ENCODE data around the gene COL24A1. TPM values are rescaled to one million over a fixed set of nuclear protein-coding genes. Genes with fewer than 3 reads are reported as not detected.

The COL24A1 gene
- total and polyA plus RNA-seq, 4 donors = 0.33 to 16.7 (median 0.67) TPM

DNA sequence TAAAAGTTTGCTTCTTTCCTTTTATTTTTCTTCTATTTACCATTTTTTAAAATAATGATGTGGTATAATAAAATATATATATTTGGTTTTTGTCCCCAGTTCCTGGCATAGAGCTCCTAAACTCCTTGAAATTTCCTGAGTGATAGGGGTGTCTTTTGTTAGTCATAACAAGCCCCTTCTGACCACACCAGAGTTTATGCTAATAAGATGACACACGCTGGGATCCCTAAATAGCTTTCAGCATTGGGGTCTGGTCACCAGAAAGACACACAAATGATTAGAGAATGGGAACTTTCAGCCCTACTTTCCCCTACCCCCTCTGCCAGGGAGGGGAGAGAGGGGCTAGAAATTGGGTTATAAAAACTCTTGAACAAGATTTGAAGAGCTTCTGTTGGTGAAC lies 56.2 kb downstream of the COL24A1 start:
- no peak for ATAC-seq (ENCODE audit: insufficient read depth, low FRiP score)
- Histone ChIP-seq H3K27me3 (ENCODE audit: control insufficient read depth in 3 of 3, insufficient read depth in 3 of 3, low read length in 2 of 3) (no peaks in the 10 kb centered on the region), H3K9me3 (ENCODE audit: control insufficient read depth in 4 of 4, insufficient read depth in 3 of 4, low read length in 3 of 4) (peaks cover 0 to 3% (median 1%) of the 10 kb centered on the region in 4 donors), H3K27ac (ENCODE audit: low read depth in 1 of 2, low read length in 1 of 2) (no peak overlapping the region), H3K4me1 (ENCODE audit: control insufficient read depth in 5 of 5, insufficient read depth in 5 of 5, low read length in 5 of 5) (no peaks in the 10 kb centered on the region), H3K4me3 (no peak overlapping the region), H3K36me3 (ENCODE audit: control insufficient read depth in 4 of 4, insufficient read depth in 4 of 4, low read length in 4 of 4) (peaks cover 0 to 10% (median 4%) of the 10 kb centered on the region in 4 donors), H3K9ac (ENCODE audit: insufficient read depth in 1 of 2, low read length in 2 of 2) (no peak overlapping the region)
- DNase-seq = no peak
- WGBS, 2 donors = 62 to 66% methylated on average over 1 of the region's 1 CpG
- TF ChIP-seq, protein P1, sequence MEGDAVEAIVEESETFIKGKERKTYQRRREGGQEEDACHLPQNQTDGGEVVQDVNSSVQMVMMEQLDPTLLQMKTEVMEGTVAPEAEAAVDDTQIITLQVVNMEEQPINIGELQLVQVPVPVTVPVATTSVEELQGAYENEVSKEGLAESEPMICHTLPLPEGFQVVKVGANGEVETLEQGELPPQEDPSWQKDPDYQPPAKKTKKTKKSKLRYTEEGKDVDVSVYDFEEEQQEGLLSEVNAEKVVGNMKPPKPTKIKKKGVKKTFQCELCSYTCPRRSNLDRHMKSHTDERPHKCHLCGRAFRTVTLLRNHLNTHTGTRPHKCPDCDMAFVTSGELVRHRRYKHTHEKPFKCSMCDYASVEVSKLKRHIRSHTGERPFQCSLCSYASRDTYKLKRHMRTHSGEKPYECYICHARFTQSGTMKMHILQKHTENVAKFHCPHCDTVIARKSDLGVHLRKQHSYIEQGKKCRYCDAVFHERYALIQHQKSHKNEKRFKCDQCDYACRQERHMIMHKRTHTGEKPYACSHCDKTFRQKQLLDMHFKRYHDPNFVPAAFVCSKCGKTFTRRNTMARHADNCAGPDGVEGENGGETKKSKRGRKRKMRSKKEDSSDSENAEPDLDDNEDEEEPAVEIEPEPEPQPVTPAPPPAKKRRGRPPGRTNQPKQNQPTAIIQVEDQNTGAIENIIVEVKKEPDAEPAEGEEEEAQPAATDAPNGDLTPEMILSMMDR (IDR thresholded peaks at IDR 0.05; ENCODE audit: control extremely low read depth, extremely low read depth) = no peak

DNA sequence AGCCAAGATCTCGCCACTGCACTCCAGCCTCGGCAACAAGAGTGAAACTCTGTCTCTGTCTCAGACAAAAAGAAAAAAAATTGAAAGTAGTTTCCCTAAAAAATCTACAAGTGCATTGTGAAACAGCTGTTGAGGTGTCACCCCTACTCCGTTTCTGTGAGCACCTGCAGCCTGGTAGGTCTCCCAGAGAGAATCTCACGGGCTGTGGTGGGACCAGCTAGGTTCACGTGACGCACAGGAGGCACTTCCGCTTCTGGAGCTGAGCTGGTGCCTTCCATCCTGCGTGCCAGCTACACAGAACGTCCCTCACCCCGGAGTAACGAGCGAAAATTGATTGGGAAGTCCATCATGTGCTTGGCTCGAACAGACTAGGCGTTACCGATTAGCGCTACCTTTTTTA lies 66.8 kb downstream of the COL24A1 start:
- H3K4me1 ChIP-seq (ENCODE audit: control insufficient read depth in 5 of 5, insufficient read depth in 5 of 5, low read length in 5 of 5) = no peaks in the 10 kb centered on the region
- H3K36me3 ChIP-seq (ENCODE audit: control insufficient read depth in 4 of 4, insufficient read depth in 4 of 4, low read length in 4 of 4) = peaks cover 0 to 5% (median 0%) of the 10 kb centered on the region in 4 donors
- H3K4me3 ChIP-seq = no peak overlapping the region
- H3K9ac ChIP-seq (ENCODE audit: insufficient read depth in 1 of 2, low read length in 2 of 2) = no peak overlapping the region
- H3K27me3 ChIP-seq (ENCODE audit: control insufficient read depth in 3 of 3, insufficient read depth in 3 of 3, low read length in 2 of 3) = no peaks in the 10 kb centered on the region
- H3K9me3 ChIP-seq (ENCODE audit: control insufficient read depth in 4 of 4, insufficient read depth in 3 of 4, low read length in 3 of 4) = peaks cover 0 to 2% (median 0%) of the 10 kb centered on the region in 4 donors
- ATAC-seq (ENCODE audit: insufficient read depth, low FRiP score) (no peak), DNase-seq (no peak)
- TF ChIP-seq, protein P1 (IDR thresholded peaks at IDR 0.05; ENCODE audit: control extremely low read depth, extremely low read depth) = no peak
- WGBS, 2 donors = 91 to 93% methylated on average over 16 of the region's 16 CpGs
- H3K27ac ChIP-seq (ENCODE audit: low read depth in 1 of 2, low read length in 1 of 2) = no peak overlapping the region

DNA sequence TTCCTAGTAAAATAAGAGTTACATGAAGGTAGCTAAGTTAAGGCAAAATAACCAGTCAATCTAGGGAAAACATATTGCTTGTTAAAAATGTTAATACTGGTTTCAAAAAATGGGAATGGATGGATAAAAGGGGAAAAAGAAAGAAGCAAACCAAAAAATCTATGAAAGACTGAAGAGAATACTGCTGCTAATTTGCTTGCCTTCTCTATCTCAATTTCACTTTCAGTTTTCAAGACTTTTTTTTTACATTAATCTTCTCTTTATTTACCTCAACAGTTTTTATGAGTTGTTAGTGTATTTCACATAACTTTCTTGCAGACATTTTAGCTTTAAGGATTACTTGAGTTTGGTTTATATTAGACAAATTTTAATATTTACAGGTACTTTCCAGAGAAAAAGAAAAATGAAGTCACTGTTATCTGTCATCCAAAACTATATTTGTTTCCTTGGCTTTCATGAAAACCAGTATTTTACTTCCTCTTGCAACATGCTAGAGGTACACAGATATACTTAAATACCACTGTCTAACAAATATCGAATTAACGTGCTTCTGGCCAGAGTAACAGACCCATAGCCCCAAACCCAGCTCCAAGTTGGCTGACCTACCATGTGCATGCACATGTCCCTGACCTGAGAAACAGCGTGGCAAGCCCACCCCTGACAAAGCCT lies 70.7 kb downstream of the COL24A1 start:
- H3K4me1 ChIP-seq (ENCODE audit: control insufficient read depth in 5 of 5, insufficient read depth in 5 of 5, low read length in 5 of 5) = peaks cover 0 to 6% (median 4%) of the 10 kb centered on the region in 5 donors
- no peaks in the 10 kb centered on the region for H3K27me3 ChIP-seq (ENCODE audit: control insufficient read depth in 3 of 3, insufficient read depth in 3 of 3, low read length in 2 of 3)
- H3K36me3 ChIP-seq (ENCODE audit: control insufficient read depth in 4 of 4, insufficient read depth in 4 of 4, low read length in 4 of 4) = peaks cover 0 to 7% (median 0%) of the 10 kb centered on the region in 4 donors
- no peak overlapping the region for H3K9ac ChIP-seq (ENCODE audit: insufficient read depth in 1 of 2, low read length in 2 of 2)
- DNase-seq (no peak), ATAC-seq (ENCODE audit: insufficient read depth, low FRiP score) (no peak)
- no peak overlapping the region for H3K27ac ChIP-seq (ENCODE audit: low read depth in 1 of 2, low read length in 1 of 2)
- TF ChIP-seq, protein P1 (IDR thresholded peaks at IDR 0.05; ENCODE audit: control extremely low read depth, extremely low read depth) = no peak
- no peaks in the 10 kb centered on the region for H3K9me3 ChIP-seq (ENCODE audit: control insufficient read depth in 4 of 4, insufficient read depth in 3 of 4, low read length in 3 of 4)
- no peak overlapping the region for H3K4me3 ChIP-seq
- WGBS, 2 donors = 55 to 70% methylated on average over 3 of the region's 3 CpGs

DNA sequence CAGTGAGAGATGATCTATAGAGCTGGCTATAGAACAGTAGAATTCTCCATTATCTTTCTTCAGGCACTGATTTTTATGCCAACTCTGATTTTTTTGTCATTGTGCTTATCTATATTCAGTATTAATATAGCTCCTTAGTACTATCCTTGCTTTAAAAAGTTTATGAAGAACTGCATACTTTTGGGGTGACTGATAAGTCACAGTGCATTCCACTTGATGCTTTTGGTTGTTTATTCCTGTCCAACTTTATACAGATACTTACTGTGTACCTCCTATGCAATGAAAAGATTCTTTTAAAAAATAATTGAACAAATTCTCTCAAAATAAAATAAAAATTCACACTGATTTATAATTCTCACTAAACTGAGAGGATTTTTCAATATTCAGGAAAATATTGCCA lies 71.6 kb downstream of the COL24A1 start:
- Histone ChIP-seq H3K4me1 (ENCODE audit: control insufficient read depth in 5 of 5, insufficient read depth in 5 of 5, low read length in 5 of 5) (peaks cover 0 to 6% (median 4%) of the 10 kb centered on the region in 5 donors), H3K4me3 (no peak overlapping the region), H3K27me3 (ENCODE audit: control insufficient read depth in 3 of 3, insufficient read depth in 3 of 3, low read length in 2 of 3) (no peaks in the 10 kb centered on the region), H3K27ac (ENCODE audit: low read depth in 1 of 2, low read length in 1 of 2) (no peak overlapping the region), H3K9ac (ENCODE audit: insufficient read depth in 1 of 2, low read length in 2 of 2) (no peak overlapping the region), H3K9me3 (ENCODE audit: control insufficient read depth in 4 of 4, insufficient read depth in 3 of 4, low read length in 3 of 4) (no peaks in the 10 kb centered on the region), H3K36me3 (ENCODE audit: control insufficient read depth in 4 of 4, insufficient read depth in 4 of 4, low read length in 4 of 4) (peaks cover 0 to 7% (median 0%) of the 10 kb centered on the region in 4 donors)
- TF ChIP-seq, protein P1 (IDR thresholded peaks at IDR 0.05; ENCODE audit: control extremely low read depth, extremely low read depth) = no peak
- ATAC-seq (ENCODE audit: insufficient read depth, low FRiP score) (no peak), DNase-seq (no peak)

Data from lung (tissue), 12 donors.